Panc1 (cell line): ENCODE results near the gene FTSJ1. TPM values are rescaled to one million over a fixed set of nuclear protein-coding genes. Genes with fewer than 3 reads are reported as not detected.
"Not testable (repeated sequence)": the region's sequence is repeated elsewhere in the genome, so short reads cannot be mapped to it uniquely, and the experiment has no call there.

Experiments
- ATAC-seq: fragments of 200-7000 bp; cut with Tn5 transposase; 2 replicates; pipeline ENCODE4 v1.9.1; 2020; ENCODE audit warnings: mild to moderate bottlenecking, moderate library complexity
- BruUV-seq: library from RNA; stranded (reverse); fragments of 400-500 nt; replicated peaks from 2 replicates; lab custom pipeline; 2021; lab: Mats Ljungman, UMichigan
- CTCF ChIA-PET: fragments of 300-600 bp; sonication (Branson Sonifier 250); formaldehyde crosslinking; loops from one replicate; lab custom pipeline; 2022; ENCODE audit warnings: antibody characterized with exemption; lab: Charles Lee
- POLR2A ChIA-PET: fragments of 300-600 bp; sonication (Branson Sonifier 250); formaldehyde crosslinking; loops from one replicate; lab custom pipeline; 2022; ENCODE audit warnings: antibody characterized with exemption; lab: Charles Lee
- DNase-seq: peaks from one replicate; pipeline ENCODE4 v3.0.0-alpha.2; 2010; ENCODE audit warnings: low read depth, low spot score
- H3K27ac ChIP-seq: 2 replicates; pipeline ENCODE4 v1.5.1; 2011; ENCODE audit warnings: mild to moderate bottlenecking, low read length, inconsistent platforms
- H3K27me3 ChIP-seq: fragments of 200-500 bp; sonication (Bioruptor generic); 2 replicates; pipeline ENCODE4 v1.6.0; 2014; ENCODE audit warnings: low read length, inconsistent platforms; ENCODE audit not compliant: control insufficient read depth, insufficient read depth
- H3K36me3 ChIP-seq: fragments of 200-500 bp; sonication (Bioruptor generic); 2 replicates; pipeline ENCODE4 v1.5.1; 2014; ENCODE audit warnings: inconsistent platforms, mild to moderate bottlenecking, low read length, moderate library complexity; ENCODE audit not compliant: control insufficient read depth, insufficient read depth
- H3K4me1 ChIP-seq: 2 replicates; pipeline ENCODE4 v1.5.1; 2011; ENCODE audit warnings: inconsistent platforms, mild to moderate bottlenecking, low read length, moderate library complexity; ENCODE audit not compliant: control insufficient read depth, insufficient read depth
- H3K4me3 ChIP-seq, 2 experiments: 2 replicates each; pipeline ENCODE4 v1.5.1; 2011 to 2012; ENCODE audit warnings: low read depth in 2 of 2, low read length in 2 of 2, mild to moderate bottlenecking in 2 of 2, inconsistent platforms in 1 of 2, moderate library complexity in 1 of 2
- H3K9me3 ChIP-seq: fragments of 200-500 bp; sonication (Bioruptor generic); 2 replicates; pipeline ENCODE4 v1.5.1; 2014; ENCODE audit warnings: low read depth, mild to moderate bottlenecking, inconsistent platforms, low read length, moderate library complexity; ENCODE audit not compliant: control insufficient read depth, insufficient read depth
- POLR2AphosphoS5 ChIP-seq: IDR thresholded peaks from 2 replicates; pipeline ENCODE4 v1.6.1; 2012; ENCODE audit warnings: mild to moderate bottlenecking, low read depth, low read length, moderate library complexity
- REST ChIP-seq, 2 experiments: IDR thresholded peaks; 2 replicates each; pipeline ENCODE4 v1.6.1; 2011 to 2012; ENCODE audit warnings: low read depth in 2 of 2, control low read depth in 1 of 2, low read length in 1 of 2, mild to moderate bottlenecking in 1 of 2, moderate library complexity in 1 of 2; ENCODE audit not compliant: insufficient read depth in 1 of 2
- SIN3A ChIP-seq: IDR thresholded peaks from 2 replicates; pipeline ENCODE4 v1.6.1; 2012; ENCODE audit warnings: low read depth, mild to moderate bottlenecking, low read length, moderate library complexity, borderline replicate concordance; ENCODE audit not compliant: insufficient read depth
- TCF7L2 ChIP-seq: IDR thresholded peaks from 2 replicates; pipeline ENCODE4 v1.6.1; 2011; ENCODE audit warnings: mild to moderate bottlenecking, low read depth, low read length, inconsistent platforms
- in situ Hi-C: cut with HindIII; loops from 2 replicates; pipeline ENCODE4 v1.10.0; 2016; ENCODE audit warnings: low sequenced_read_pairs, low pct_unique_long_range_greater_than_20kb
- intact Hi-C: fragments of 100-400 bp; cut with micrococcal nuclease; formaldehyde crosslinking; loops from one replicate; pipeline ENCODE4 v1.10.0; 2022; ENCODE audit not compliant: unreplicated experiment
- total RNA-seq: library from RNA; stranded (reverse); gene quantifications from one replicate; pipeline ENCODE4 v1.2.1, GENCODE V29; 2021; ENCODE audit not compliant: unreplicated experiment
- TF ChIP-seq, protein P1 (sequence below): fragments of 450-650 bp; IDR thresholded peaks from 2 replicates; pipeline ENCODE4 v1.5.1; 2017; ENCODE audit warnings: mild to moderate bottlenecking

FTSJ1 gene
- total RNA-seq, 1 experiment from 2014 or later = 43.1 TPM

- ChIA-PET CTCF (no interaction called here), POLR2A (interaction anchor here (0.7 kb wide), 1 partner anchor 52 kb away, joined by 13 read pairs; the partner anchor contains the start of gene RBM3)
- BruUV-seq = TSS peak; percentile 80
- DNase-seq = no peak
- no peaks in the 10 kb centered on the region for H3K27me3 ChIP-seq
- intact Hi-C loops (no loop called here), in situ Hi-C loops (no loop called here)
- no peaks in the 10 kb centered on the region; the same call in 1 of the 2 replicates for H3K36me3 ChIP-seq
- H3K4me1 ChIP-seq = no peaks in the 10 kb centered on the region; the same call in 1 of the 2 replicates
- no peaks in the 10 kb centered on the region for H3K9me3 ChIP-seq
- H3K4me3 ChIP-seq = peak overlapping the region; percentile 78 to 82
- TF ChIP-seq POLR2AphosphoS5 (no peak), REST (IDR thresholded peaks at IDR 0.05; ENCODE audit: insufficient read depth in 1 of 2, low read depth in 2 of 2, low read length in 1 of 2) (no peak), SIN3A (no peak), TCF7L2 (no peak)
- TF ChIP-seq, protein P1, sequence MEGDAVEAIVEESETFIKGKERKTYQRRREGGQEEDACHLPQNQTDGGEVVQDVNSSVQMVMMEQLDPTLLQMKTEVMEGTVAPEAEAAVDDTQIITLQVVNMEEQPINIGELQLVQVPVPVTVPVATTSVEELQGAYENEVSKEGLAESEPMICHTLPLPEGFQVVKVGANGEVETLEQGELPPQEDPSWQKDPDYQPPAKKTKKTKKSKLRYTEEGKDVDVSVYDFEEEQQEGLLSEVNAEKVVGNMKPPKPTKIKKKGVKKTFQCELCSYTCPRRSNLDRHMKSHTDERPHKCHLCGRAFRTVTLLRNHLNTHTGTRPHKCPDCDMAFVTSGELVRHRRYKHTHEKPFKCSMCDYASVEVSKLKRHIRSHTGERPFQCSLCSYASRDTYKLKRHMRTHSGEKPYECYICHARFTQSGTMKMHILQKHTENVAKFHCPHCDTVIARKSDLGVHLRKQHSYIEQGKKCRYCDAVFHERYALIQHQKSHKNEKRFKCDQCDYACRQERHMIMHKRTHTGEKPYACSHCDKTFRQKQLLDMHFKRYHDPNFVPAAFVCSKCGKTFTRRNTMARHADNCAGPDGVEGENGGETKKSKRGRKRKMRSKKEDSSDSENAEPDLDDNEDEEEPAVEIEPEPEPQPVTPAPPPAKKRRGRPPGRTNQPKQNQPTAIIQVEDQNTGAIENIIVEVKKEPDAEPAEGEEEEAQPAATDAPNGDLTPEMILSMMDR = no peak
- H3K27ac ChIP-seq = peak overlapping the region; percentile 93
- no peak for ATAC-seq
These were observed 46.3 kb downstream of the FTSJ1 start for GRCh38 chrX:48522291-48522690.

- in situ Hi-C loops (no loop called here), intact Hi-C loops (no loop called here)
- Histone ChIP-seq H3K27me3 (no peaks in the 10 kb centered on the region), H3K27ac (no peak overlapping the region), H3K9me3 (no peaks in the 10 kb centered on the region), H3K4me3 (no peak overlapping the region), H3K36me3 (no peaks in the 10 kb centered on the region; the same call in 1 of the 2 replicates), H3K4me1 (no peaks in the 10 kb centered on the region; the same call in 1 of the 2 replicates)
- TSS peak; percentile 72 for BruUV-seq
- ATAC-seq = no peak
- POLR2A ChIA-PET = interaction anchor here (0.7 kb wide), 1 partner anchor 20 kb away, joined by 3 read pairs; no protein-coding TSS in a partner anchor
- no peak for DNase-seq
- TF ChIP-seq POLR2AphosphoS5 (no peak), SIN3A (no peak), TCF7L2 (no peak), REST (IDR thresholded peaks at IDR 0.05; ENCODE audit: insufficient read depth in 1 of 2, low read depth in 2 of 2, low read length in 1 of 2) (no peak)
- TF ChIP-seq, protein P1 = no peak
- CTCF ChIA-PET = no interaction called here
These were observed 47.7 kb downstream of the FTSJ1 start for GRCh38 chrX:48523682-48524081.

- not testable (repeated sequence) for BruUV-seq, H3K9me3 ChIP-seq, H3K4me3 ChIP-seq
These were observed 49.9 kb downstream of the FTSJ1 start for GRCh38 chrX:48525853-48526252.

More at GRCh38 chrX:48525853-48526252, 49.9 kb downstream of the FTSJ1 start:
- H3K36me3 ChIP-seq, in situ Hi-C loops, intact Hi-C loops, CTCF ChIA-PET, H3K27ac ChIP-seq, H3K27me3 ChIP-seq, H3K4me1 ChIP-seq, DNase-seq, POLR2A ChIA-PET, ATAC-seq: not testable (repeated sequence)
